GM21447 (cell line): ENCODE results near the gene MTMR12.

Source experiments
- ATAC-seq: cut with Tn5 transposase; IDR thresholded peaks from one replicate; pipeline ENCODE4 v1.9.1; 2021; ENCODE audit not compliant: unreplicated experiment

The MTMR12 gene

DNA sequence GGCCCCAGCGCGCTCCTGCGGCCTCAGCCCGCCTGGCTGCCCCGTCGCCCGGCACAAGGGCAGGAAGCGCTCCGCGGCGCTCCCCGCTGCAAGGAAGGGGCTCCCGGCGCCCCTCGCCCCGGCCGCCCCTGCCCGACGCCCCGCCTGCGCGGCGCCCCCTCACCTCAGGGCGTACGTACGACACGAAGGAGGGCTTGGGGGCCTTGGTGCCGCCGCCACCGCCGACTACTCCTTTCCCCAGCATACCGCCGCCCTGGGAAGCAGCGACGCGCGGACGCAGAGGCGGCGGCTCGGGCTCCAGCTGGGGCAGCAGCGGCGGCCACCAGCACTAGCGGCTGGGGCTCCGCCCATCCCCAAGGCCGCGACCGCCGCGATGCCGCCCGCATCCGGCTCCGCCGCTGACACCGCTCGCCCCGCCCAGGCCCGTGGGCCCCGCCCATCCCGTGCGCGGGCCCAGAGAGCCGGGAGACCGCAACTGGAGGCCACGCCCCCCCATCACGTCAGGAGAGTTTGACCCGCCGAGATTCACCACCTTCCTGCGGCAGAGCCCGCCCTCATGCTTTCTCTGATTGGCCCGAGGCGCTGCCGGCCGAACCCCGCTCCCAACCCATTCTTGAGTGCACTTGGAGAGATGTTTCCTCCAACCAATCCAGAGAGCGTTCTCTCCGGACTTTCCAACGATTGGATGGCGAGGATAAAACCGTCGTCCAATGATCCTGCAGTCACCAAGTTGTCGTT lies at the start of gene MTMR12:
MTMR12 (minus strand) TSS at position 345 of the 738 bp plus-strand sequence; CDS start at position 244, 101 bp downstream.
- peak; percentile 95 for ATAC-seq

GRCh38 chr5:32362527-32362926 lies 49.8 kb upstream of the MTMR12 start:
- ATAC-seq = no peak

DNA sequence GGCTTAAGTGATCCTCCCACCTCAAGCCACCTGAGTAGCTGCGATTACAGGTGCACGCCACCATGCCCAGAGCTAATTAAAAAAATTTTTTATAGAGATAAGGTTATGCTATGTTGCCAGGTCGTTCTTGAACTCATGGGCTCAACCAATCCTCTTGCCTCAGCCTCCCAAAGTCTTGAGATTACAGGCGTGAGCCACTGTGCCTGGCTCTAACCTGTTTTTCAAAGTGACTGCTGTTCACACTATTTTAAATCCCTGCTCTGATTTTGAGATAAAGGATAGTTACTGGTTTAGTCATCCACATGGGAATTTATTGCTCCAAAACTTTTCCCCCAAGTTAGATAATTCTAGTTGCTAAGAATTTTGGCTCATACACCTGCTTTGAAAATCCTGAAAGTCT lies 48.2 kb upstream of the MTMR12 start:
- ATAC-seq = no peak

- ATAC-seq = no peak
Measured at GRCh38 chr5:32358611-32359010, 45.9 kb upstream of the MTMR12 start.

DNA sequence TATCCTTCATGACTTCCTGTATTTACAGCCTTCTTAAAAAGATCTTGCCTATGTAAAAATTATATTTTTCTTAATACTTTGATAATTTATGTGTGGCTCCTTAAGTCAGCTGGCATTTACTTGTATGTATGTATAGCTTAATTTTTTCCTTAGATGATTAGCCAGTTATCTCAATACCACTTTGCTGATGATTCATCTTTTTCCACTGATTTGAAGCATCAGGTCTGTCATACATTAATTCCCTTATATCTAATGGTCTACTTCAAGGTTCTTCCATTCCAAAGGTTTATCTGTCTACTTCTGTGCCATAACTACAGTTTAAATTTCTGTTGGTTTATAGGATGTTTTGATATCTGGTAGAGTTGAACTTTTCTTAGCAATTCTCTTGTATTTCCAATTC lies 44.9 kb upstream of the MTMR12 start:
- no peak for ATAC-seq

DNA sequence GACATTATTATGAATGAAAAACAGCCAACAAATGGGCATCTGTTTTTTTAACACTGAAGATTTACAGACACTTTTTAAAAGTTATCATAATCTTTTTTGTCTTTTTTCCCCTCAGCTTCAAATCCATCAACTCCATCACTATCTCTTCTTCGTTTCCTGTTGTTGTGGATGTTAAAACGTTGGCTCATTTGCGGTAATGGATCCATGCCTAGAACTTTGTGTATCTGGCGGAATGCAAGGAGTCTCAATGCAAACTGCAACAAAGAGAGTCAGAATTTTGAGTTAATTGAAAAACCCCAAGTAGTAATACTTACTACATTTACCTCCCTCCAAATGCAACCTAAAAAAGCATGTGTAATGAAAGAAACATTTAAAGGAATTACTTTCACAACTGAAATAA lies 42.9 kb upstream of the MTMR12 start:
- no peak for ATAC-seq

GRCh38 chr5:32353420-32353819 lies 40.7 kb upstream of the MTMR12 start:
- ATAC-seq = no peak

- ATAC-seq = no peak
Measured at GRCh38 chr5:32352685-32353084, 39.9 kb upstream of the MTMR12 start.

- no peak for ATAC-seq
Measured at GRCh38 chr5:32346869-32347268, 34.1 kb upstream of the MTMR12 start.

DNA sequence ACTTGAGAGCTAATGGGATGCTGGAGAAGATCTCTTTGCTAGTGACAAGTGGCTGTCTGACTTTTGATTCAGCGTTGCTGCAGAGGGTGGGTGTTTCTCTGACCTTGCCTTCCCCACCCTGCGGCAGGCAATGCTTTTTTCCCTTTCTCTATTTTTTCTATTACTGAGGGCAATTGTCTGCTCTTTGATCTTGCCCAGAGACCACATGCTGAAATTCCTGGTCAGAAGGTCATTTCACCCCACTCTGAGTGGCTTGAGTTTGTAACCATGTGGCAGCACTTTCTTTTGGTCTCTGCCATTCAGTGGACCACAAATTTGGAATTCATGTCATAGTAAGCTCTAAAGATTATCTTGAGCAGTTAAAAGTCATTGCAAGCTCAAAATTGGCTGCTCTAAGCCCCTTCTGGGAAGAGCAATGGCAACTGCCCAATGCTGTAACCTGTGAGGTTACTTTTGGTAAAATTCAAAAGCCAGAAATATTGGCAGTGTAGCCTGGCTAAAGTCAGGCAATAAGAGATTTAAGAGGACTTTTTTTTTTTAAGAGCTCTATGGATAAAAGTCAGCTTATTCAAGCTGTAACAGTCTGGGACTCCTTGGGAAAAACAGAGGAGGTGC lies 30.4 kb upstream of the MTMR12 start:
- no peak for ATAC-seq

DNA sequence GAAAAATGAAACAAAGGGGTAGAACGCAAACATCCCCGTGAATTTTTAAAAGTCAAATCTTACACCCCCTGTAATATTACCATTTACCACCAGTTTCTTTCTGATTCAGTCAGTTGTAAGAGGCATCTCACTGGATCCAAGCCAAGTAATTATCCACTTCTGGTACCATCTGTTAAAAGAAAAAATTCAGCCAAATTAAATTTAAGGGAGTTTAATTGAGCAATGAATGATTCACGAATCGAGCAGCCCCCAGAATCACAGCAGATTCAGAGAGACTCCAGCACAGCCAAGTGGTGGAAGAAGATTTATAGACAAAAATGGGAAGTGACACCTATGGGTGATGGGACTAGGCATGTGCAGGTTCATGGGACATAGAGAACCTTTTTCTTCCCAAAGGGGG lies 29.9 kb upstream of the MTMR12 start:
- ATAC-seq = no peak

DNA sequence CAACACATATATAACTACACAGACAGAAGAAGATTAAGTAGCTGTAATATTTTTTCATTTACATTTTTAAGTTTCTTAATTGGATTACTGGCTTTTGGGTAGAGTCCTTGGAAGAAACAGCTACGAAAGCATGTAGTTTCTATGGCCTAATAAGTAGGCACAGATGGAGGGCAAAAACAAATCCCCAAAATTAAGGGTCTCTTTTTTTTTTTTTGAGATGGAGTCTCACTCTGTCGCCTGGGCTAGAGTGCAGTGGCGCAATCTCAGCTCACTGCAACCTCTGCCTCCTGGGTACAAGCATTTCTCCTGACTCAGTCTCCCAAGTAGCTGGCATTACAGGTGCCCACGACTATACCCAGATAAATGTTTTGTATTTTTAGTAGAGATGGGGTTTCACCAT lies 27.1 kb upstream of the MTMR12 start:
- ATAC-seq = no peak

- ATAC-seq = no peak
Measured at GRCh38 chr5:32339198-32339597, 26.5 kb upstream of the MTMR12 start.

GRCh38 chr5:32332966-32333365 lies 20.2 kb upstream of the MTMR12 start:
- ATAC-seq = no peak

- no peak for ATAC-seq
Measured at GRCh38 chr5:32332361-32332760, 19.6 kb upstream of the MTMR12 start.

DNA sequence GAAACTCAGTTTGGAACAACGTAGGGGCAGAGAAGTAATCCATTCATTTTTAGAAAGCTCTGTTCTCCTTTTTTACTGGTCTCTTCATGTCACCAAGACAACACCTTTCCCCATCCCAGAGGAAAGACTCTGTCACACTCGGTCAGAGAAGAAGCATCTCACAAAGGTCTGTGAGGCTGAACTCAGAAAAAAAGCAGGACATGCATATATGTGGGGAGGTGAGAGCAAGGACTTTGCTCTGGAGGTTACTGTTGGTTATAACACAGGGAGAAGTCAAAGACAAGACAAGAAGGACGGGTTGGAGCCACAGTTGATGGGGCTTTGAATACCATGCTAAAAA lies 19.2 kb upstream of the MTMR12 start:
- no peak for ATAC-seq

- no peak for ATAC-seq
Measured at GRCh38 chr5:32331217-32331934, 18.6 kb upstream of the MTMR12 start.

DNA sequence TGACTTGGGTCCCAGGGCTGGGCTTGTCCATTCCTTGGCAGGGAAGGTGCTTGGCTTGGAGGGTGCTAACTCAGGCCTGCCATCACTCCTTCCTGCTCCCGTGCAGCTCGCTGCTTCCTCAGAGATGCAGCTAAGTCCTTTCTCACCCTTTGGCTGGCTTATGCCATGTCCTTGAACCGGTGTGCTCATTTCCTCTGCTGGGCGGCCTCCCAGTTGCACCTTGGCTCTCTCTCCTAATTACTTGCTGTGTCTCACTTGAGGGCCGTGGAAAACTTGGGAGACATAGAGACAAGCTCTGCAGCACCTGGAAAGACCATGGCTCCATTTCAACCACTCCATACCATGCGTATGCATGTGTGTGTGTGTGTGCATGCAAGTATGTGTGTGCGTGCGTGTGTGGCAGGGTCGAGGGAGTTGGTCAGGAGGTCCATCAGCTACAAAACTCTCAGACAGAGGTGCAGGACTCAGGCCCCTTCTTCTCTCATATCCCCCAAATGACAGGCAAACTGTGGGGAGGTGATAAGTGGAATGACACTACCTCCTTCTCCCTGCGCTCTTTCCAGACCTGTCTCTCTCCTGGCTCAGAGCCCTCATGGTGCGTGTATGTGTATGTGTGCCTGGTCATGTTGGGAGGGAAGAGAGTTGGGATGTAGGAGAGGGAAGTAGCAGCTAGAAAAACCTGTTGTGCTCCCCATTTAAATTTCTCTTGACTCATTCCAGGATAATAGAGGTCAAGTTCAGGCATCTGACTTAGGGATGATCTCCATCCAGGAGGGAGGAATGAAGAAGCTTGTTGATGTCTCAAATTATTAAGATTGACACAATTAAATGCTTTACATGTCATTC lies 17.6 kb upstream of the MTMR12 start:
- no peak for ATAC-seq

- peak; percentile 75 for ATAC-seq
Measured at GRCh38 chr5:32329395-32329834, 16.7 kb upstream of the MTMR12 start.

DNA sequence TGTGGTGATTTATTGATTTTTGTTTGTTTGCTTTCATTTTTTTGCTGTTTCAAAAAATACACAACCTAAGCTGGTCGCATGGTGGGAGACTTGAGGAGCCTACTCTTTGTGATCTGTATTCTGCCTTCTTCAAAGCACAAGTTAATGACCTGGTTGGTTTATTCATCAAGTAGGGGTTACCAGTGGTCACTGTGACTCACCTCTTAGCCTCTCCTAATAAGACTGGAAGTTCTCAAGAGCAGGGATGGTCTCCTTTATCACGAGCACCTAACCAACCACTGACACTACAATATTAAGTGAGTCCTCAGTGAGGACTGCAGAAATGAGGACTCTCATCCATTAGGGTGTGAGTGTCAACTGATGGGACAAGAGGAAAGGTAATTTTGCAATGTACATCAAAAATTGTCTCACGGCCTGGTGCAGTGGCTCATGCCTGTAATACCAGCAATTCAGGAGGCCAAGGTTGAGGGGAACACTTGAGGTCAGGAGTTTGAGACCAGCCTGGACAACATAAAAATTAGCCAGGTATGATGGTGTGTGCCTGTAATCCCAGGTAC lies 13.6 kb upstream of the MTMR12 start:
- ATAC-seq = no peak

DNA sequence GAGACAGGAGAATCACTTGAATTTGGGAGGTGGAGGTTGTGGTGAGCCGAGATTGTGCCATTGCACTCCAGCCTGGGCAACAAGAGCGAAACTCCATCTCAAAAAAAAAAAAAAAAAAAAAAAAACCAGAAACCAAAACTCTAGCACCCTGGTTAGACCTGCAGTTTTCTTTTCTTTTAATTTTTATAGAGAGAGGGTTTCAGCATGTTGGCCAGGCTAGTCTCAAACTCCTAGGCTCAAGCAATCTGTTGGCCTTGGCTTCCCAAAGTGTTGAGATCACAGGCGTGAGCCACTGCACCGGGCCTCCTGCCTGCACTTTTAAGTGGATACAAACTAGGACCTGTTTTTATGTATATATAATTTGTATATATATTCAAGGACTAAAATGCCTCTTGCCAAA lies 12.9 kb upstream of the MTMR12 start:
- ATAC-seq = no peak
